Stimulated activated CD4-positive, alpha-beta T cell treated with anti-CD3 and anti-CD28 coated beads, Interleukin-2, amount 100 ng/mL, for 48 hours (primary cell): ENCODE measurements around the gene TMEM221.
"Not testable (repeated sequence)": the region's sequence is repeated elsewhere in the genome, so short reads cannot be mapped to it uniquely, and the experiment has no call there.

Experiments
- DNase-seq, 2 donors: peaks; one replicate each; pipeline ENCODE4 v3.0.0-alpha.2; 2020

TMEM221 gene

DNA sequence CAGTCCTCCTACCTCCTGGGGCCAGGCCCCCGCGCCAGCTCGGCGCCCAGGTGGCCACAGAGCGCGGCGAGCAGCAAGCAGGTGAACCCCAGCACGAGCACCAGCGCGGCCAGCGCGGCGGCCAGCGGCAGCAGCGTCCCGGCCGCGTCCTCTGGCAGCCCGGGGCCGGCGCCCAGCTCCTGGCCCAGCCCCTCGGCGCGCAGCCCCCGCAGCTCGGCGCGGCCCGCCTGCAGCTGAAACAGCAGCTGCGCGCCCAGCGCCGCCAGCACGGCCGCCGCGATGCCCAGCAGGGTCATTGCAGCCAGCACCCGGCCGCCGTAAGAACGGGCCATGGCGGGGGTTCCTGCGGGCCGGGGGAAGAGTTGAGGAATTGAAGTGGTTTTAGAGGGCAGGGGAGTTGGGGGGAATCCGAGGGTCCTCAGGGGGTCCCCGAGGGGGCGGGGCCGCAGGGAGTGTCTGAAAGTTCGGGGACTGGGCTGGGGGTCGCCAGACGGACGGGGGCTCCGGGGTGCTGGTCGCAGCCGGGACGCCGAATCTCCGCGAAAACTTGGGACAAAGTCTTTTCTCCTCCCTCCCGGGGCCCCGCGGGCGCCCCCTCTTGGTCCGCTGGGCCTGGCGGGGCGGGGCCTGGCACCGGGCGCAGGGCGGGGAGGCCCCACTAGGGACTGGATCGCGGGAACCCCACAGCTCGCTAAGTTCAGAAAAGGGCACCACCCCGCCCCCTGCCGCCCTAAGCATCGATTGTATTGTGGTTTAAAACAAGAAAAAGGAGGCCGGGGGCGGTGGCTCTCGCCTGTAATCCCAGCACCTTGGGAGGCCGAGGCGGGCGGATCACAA lies at the start of gene TMEM221:
TMEM221 (minus strand) TSS at position 538 of the 837 bp plus-strand sequence; CDS start at position 332, 206 bp downstream.
- peak; percentile 43 to 56 for DNase-seq

DNA sequence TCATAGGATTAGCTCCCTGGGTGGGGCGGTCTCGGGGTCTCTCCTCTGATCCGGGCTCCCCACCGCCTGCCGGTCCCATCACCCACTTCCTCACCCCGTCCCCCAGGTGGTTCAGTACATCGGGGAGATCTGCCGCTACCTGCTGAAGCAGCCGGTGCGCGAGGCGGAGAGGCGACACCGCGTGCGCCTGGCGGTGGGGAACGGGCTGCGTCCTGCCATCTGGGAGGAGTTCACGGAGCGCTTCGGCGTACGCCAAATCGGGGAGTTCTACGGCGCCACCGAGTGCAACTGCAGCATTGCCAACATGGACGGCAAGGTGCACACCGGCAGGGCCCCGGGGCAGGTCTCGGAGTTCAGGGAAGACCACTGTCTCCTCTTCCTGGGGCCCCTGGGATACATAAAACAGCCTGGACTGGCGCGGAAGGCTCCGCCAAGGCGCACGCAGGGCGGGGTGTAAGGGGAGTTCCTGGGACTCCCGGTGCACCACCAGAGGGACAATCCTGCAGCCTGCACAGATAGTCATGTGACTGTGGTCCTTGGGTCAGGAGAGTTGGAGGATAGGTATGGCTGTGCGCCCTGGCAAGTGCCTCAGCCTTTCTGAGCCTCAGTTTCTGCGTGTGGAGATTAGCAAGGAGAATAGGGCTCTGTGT lies 48.8 kb upstream of the TMEM221 start:
- DNase-seq = no peak

DNA sequence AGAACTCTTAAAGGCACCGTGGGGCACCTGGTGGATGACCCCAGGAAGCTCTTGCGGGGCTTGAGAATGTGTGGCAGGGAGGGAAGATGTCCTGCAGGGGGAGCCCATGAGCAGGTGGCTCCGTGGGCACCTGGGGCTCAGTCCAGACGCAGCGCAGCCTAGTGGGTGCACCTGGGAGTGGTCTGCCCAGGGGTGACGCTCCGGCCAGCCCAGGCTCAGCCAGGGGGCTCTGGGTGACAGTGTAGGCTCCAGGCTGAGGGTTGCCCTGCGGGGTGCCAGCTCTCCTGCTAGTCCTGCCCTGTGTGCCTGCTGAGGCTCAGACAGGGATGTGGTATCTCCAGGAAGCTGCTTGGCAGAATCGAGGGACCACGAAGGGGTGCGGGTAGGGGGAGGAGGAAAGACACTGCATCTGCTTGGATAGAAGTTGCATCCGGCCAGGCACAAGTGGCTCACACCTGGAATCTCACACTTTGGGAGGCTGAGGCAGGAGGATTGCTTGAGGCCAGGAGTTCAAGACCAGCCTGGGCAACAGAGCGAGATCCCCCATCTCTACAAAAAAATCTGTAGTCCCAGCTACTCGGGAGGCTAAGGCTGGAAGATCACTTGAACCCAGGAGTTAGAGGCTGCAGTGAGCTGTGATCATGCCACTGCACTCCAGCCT lies 48.0 kb upstream of the TMEM221 start:
- DNase-seq = peak; percentile 82 to 85

DNA sequence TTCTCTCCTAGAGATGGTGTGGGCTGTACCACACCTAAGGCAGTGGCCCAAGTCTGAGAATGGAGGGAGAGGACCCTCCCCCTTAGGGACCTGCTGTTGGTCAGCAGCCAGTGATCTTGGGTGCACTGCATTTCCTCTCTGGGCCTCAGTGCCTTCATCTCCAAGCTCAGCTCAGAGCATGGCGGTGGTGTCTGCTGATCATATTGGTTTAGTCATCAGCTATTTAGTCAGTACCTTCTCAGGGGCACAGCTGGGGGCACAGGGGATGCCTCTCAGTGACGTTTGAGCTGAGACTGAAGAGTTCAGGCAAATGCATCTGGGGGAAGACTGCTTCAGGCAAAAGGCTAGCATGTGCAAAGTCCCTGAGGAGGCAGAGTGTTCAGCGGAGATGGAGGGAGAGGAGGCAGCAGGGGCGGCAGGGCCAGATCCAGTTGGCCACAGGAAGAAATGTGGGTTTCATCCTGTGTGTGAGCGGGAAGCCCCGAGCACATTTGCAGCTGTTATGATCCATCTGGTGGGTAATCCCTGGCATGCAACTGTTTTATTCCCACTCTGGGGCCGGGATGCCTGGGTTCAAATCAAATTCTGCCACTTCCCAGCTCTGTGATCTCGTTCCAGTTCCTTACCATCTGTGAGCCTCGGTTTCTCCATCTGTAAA lies 47.3 kb upstream of the TMEM221 start:
- no peak for DNase-seq

DNA sequence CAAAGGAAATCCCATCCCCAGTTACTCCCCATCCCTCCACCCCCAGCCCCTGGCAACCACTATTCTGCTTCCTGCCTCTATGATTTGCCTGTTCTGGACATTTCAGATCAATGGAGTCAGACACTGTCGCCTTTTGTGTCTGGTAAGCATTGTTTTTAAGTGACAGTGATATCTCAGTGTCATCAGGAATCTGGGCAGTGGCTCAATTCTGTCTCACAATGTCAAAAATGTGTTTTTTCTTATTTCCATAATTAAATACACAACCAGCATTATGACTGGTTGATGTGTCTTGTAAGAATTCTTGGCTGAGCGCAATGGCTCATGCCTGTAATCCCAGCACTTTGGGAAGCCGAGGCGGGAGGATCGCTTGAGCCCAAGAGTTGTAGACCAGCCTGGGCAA lies 42.8 kb upstream of the TMEM221 start:
- DNase-seq = no peak

DNA sequence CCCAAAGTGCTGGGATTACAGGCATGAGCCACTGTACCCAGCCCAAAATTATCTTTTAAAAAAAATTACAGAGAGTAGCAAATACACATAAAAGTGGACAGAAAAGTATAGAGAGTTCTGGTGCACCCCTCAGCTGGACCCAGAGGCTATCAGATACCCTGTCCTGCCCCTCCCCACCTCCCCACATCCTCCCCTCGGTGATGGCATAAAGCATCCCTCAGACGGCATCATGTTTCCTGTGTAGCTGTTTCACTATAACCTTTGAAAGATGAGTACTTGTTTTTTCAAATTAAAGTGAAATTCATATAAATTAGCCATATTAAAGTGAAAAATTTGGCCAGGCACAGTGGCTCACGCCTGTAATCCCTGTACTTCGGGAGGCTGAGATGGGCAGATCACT lies 41.9 kb upstream of the TMEM221 start:
- DNase-seq = no peak

DNA sequence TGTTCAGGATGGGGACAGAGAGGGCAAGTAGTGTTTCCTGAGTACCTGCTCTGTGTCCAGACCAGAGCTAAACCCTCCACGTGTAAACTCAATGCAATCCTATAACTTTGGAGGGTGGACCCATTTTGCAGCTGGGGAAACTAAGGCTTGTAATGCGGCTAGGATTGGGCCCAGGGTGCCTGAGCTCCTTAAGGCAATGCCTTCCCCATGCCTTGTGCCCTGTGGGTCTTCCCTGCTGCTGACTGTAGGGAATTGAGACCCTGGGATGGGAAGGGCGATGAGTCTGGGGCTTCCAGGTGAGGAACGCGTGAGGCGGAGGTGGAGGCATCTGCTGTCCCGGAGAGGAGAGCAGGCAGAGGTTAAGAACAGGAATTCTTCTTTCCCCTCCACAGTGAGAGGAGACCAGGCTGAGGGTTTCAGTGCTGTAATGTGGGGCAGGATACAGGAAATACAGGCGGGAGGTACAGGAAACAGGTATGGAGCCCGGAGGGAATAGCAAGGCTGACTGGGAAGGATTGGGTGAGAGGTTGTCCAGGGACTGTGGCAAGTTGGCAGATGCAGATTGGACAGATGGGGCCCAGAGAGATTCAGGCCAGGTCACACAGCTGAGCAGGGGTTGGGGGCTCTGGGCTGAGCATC lies 41.0 kb upstream of the TMEM221 start:
- DNase-seq = no peak

DNA sequence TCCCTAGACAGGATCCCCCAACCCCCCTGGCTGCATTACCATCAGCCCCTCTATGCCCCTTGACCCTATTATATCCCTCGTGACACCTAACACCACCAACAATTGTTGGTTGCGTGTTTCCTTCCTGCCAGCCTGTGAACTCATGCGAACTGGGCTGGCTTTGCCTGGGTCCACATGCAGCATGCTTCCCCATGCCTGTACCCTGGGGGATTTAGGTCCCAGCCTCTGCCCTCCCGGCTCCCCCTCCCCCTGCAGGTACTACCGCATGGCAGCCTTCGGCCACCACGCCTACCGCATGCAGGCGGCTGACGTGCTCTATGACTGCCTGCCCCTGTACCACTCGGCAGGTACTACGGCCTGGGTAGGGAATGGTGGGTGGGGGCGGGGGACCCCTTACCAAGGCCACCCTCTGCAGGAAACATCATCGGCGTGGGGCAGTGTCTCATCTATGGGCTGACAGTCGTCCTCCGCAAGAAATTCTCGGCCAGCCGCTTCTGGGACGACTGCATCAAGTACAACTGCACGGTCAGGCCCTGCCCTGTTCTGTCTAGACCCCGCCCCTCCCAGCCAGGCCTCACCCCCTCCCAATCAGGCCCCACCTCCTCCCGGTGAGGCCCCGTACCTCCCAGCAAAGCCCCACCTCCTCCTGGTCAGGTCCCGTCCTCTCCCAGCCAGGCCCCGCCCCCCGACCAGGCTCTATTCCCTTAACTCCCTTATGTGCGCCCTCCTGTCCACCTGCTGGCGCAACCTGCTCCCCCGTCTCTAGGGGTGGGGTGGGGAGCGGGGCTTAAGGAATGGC lies 40.3 kb upstream of the TMEM221 start:
- peak; percentile 60 to 74 for DNase-seq

DNA sequence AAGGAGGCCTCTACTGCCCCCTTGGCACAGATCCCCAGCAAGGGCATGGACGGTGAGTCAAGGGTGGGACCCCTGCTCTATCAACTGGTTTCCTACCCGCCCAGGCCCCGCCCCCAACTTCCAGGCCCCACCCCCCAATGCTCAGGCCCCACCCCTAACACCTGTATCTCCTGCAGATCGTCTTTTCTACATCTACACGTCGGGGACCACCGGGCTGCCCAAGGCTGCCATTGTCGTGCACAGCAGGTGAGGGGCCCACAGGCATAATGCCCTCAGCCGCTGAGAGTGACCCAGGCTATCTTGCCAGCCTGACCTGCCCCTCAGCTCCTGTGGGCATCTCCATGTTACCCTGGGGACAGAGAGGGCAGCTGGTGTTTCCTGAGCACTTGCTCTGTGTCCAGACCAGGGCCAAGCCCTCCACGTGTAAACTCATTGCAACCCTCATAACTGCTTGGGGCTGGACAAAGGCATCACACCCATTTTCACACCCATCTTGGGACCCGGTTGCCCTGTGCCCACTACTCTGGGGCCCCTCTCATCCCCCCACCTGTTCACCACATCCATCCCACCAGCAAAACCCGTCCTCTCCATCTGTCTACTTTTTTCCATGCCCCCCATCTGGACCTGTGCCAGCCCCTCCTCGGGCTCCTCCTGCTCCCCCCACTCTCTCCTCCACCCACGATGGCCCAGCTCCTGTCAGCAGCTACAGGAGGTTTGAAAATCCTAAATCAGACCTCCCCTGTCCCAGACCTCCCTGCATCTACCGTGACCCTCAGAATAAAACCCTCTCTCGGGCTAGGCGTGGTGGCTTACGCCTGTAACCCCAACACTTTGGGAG lies 39.0 kb upstream of the TMEM221 start:
- no peak for DNase-seq

DNA sequence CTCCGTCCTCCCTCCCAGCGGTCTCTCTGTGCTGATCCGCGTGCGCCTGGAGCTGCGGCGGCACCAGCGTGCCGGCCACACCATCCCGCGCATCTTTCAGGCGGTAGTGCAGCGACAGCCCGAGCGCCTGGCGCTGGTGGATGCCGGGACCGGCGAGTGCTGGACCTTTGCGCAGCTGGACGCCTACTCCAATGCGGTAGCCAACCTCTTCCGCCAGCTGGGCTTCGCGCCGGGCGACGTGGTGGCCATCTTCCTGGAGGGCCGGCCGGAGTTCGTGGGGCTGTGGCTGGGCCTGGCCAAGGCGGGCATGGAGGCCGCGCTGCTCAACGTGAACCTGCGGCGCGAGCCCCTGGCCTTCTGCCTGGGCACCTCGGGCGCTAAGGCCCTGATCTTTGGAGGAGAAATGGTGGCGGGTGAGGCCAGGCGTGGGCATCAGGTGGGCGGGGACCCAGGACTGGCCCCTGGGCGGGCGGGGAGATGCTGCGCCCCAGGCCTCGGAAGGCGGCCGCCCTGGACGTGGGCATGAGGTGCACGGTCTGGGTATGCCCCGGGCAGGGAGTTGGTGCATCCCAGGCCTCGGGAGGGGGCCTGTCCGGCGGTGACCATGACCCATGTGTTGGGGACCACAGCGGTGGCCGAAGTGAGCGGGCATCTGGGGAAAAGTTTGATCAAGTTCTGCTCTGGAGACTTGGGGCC lies 38.2 kb upstream of the TMEM221 start:
- DNase-seq = no peak

DNA sequence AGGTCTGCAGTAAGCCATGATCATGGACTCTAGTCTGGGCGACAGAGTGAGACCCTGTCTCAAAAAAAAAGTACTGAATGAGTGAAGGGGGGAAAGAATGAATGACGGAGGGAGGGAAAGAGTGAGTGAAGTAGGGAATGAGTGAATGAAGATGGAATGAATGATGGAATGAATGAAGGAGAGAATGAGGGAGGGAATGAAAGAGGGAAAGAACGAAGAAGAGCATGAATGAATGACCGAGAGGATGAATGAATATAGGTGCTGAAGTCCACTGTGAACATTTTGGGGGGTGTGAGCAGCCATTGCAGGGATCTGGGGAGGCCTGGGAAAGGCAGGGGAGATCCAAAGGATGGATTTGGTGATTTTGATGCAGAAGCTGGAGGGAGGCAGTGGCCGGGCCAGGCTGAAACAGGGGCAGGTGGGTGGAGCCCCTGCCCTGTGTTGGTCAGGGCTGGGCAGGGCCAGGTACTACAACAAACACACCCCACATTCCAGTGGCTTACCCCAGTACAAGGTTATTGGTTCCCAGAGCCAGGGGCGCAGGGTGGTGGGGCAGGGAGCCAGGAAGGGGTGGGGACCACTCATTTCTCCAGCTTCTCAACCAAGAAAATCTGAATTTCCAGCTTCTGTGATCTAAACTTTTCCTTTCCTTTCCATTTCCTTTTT lies 36.2 kb upstream of the TMEM221 start:
- DNase-seq = no peak

DNA sequence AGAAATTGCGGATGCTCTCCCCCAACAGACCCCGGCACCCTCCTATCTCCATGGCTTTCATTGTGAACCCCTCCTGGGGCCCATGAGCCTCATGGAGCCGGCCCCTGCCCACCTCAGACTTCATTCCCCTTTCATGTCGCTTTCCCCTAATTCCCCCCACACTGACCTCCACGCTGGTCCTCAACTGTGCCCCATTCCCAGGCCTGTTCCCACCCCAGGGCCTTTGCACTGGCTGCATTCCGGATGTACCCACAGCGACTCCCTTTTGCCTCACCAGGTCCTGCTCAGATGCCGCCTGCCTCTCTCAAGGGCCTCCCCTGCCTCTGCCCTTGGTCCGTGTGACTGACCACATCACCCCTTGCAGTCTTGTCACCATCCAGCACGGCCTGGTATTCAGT lies 35.1 kb upstream of the TMEM221 start:
- no peak for DNase-seq

DNA sequence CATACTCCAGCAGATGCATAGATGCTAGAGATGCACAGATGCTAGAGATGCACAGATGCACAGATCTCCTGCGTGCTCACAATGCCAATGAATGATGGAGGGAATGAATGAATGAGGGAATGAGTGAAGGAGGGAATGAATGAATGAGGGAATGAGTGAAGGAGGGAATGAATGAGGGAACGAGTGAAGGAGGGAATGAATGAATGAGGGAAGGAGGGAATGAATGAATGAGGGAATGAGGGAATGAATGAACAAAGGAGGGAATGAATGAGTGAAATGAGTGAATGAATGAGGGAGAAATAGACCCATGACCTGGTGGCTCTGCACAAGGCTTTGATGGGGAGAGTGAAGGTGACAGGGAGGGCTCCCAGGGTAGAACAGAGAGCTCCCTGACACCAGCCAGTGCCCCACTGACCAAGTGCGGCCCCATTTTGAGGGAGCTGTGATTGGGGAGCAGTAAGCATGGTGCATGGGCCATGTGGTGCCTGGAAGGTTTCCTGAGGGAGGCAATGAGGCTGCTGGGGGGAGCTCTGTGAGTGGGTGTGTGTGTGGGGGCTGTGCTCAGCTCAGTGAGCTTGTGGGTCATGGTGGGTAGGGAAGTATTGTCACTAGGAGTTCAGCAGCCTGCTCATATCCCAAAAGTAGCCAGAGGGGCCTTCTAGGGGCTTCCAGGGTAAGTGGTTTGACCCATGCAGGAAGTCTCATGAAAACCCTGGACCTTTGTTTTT lies 34.6 kb upstream of the TMEM221 start:
- no peak for DNase-seq

DNA sequence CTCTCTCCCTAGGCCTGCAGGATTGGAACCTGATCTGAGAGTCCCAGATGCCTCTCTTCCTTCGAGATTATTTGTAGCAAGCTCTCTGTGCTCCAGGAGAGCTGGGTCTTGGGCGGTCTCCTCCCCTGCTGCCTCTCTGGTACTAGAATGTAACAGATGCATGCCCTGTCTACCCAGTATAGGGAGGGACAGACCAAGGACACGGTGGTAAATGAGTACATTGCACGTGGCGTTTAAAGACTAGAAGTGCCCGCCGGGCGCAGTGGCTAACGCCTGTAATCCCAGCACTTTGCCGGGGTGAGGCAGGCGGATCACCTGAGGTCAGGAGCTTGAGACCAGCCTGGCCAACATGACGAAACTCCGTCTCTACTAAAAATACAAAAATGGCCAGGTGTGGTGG lies 33.5 kb upstream of the TMEM221 start:
- no peak for DNase-seq

DNA sequence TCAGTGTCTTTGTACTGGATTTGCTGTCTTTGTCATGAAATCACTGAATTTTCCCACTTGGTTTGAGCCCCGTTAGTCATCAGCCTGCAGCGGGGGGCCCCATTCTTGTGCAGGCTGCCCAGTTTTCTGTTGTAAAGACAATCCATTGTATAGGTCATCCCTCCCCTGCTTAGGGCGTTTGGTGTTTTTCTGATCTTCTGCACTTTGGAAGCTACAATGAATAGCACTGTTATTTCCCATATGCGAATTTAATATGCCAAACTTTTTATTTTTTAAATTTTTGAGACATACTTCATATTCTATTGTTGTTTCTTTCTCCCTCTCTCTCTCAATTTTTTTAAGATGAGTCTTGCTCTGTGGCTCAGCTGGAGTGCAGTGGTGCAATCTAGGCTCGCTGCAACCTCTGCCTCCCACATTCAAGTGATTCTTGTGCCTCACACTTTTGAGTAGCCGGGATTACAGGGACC lies 30.9 kb upstream of the TMEM221 start:
- DNase-seq = no peak

DNA sequence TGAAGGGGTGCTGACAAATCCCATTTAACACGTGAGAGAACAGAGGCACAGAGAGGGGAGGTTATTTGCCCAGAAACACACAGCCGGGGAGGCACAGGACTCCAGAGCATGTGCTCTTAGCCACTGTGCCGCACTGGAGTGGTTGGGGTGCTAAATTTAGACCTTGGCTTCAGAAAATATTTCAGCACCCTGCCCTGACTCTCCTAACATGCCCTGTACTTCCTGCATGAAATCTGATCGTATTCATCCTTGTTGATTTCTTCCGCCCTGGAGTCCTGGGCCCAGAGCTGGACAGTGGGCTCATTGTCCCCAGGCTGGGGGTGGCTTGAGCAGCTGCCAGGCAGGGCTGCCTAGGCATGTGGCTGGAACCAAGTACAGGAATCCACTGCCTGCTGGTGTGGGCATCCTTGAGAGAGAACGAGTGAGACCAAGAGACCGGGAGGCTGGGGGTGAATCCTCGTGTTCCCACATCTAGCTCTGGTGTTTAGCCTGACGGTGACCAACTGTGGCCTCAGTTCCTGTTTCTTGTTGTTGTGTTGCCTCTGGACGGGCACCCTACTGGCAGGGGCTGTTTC lies 27.2 kb upstream of the TMEM221 start:
- DNase-seq = no peak

DNA sequence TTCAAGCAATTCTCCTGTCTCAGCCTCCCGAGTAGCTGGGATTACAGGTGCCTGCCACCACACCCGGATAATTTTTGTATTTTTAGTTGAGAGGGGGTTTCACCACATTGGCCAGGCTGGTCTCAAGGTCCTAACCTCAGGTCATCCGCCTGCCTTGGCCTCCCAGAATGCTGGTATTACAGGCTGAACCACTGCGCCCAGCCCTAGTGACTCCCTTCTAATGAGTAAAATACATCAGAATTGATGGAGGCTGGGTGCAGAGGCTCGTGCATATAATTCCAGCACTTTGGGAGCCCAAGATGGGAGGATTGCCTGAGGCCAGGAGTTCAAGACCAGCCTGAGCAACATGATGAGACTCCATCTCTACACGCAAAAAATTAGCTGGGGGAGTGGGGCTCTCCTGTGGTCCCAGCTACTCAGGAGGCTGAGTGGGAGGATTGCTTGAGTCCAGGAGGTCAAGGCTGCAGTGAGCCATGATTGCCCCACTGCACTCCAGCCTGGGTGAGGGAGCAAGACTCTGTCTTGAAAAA lies 26.6 kb upstream of the TMEM221 start:
- DNase-seq = not testable (repeated sequence)

DNA sequence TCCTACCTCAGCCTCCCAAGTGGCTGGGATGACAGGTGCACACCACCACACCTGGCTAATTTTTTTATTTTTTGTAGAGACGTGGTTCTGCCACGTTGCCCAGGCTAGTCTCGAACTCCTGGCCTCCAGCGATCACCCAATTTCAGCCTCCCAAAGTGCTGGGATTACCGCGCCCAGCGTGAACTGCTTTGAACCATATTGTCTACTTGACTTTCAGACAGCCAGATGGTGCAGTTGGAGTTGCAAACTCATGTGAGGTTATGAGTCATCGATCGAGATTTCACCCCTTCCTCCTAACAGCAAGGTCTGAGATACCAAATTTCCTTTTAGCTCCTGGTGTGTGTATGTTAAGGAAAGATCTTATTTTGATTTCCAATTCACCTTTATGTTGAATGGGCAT lies 24.6 kb upstream of the TMEM221 start:
- no peak for DNase-seq
